ENCODE data around the gene RASL11B.

RASL11B gene

GRCh38 chr4:52877036-52877435, 14.9 kb downstream of the RASL11B start:
- no peak for DNase-seq

- DNase-seq: no peak
Observed at GRCh38 chr4:52877694-52878093, 15.6 kb downstream of the RASL11B start.

GRCh38 chr4:52879471-52879870, 17.4 kb downstream of the RASL11B start:
- no peak for DNase-seq

- no peak for DNase-seq
Observed at GRCh38 chr4:52880994-52881393, 18.9 kb downstream of the RASL11B start.

GRCh38 chr4:52883183-52883621, 21.1 kb downstream of the RASL11B start:
- DNase-seq: no peak

GRCh38 chr4:52883707-52884669, 21.9 kb downstream of the RASL11B start:
- no peak for DNase-seq

GRCh38 chr4:52884994-52885393, 22.9 kb downstream of the RASL11B start:
- DNase-seq: no peak

GRCh38 chr4:52889354-52889753, 27.2 kb downstream of the RASL11B start:
- DNase-seq: no peak

- DNase-seq: peak; percentile 68
Observed at GRCh38 chr4:52889778-52890520, 27.8 kb downstream of the RASL11B start.

GRCh38 chr4:52890521-52890791, 28.3 kb downstream of the RASL11B start:
- peak; percentile 18 for DNase-seq

GRCh38 chr4:52891743-52892142, 29.6 kb downstream of the RASL11B start:
- no peak for DNase-seq

GRCh38 chr4:52892880-52893279, 30.8 kb downstream of the RASL11B start:
- no peak for DNase-seq

- DNase-seq: no peak
Observed at GRCh38 chr4:52894443-52894842, 32.3 kb downstream of the RASL11B start.

GRCh38 chr4:52903273-52903672, 41.2 kb downstream of the RASL11B start:
- DNase-seq: no peak

- DNase-seq: no peak
Observed at GRCh38 chr4:52904421-52904820, 42.3 kb downstream of the RASL11B start.

- DNase-seq: no peak
Observed at GRCh38 chr4:52907510-52907909, 45.4 kb downstream of the RASL11B start.

GRCh38 chr4:52910115-52910514, 48.0 kb downstream of the RASL11B start:
- DNase-seq: no peak

- DNase-seq: peak; percentile 76
Observed at GRCh38 chr4:52911684-52912294, 49.7 kb downstream of the RASL11B start.

GRCh38 chr4:52912608-52913007, 50.5 kb downstream of the RASL11B start:
- DNase-seq: no peak

GRCh38 chr4:52914051-52914605, 52.0 kb downstream of the RASL11B start:
- DNase-seq: no peak

- no peak for DNase-seq
Observed at GRCh38 chr4:52915191-52915590, 53.1 kb downstream of the RASL11B start.

- no peak for DNase-seq
Observed at GRCh38 chr4:52915730-52916300, 53.7 kb downstream of the RASL11B start.

Data from activated CD4-positive, alpha-beta T cell treated with anti-CD3 and anti-CD28 coated beads, Interleukin-2, amount 50 U/mL, for 16 hours (primary cell).